Colonic mucosa (tissue), 4 donors: ENCODE measurements around the gene ALPI. TPM values are rescaled to one million over a fixed set of nuclear protein-coding genes. Genes with fewer than 3 reads are reported as not detected.

Experiments used
- DNase-seq: peaks from one replicate; pipeline ENCODE4 v3.0.0-alpha.2; 2020
- H3K27ac ChIP-seq: fragments of 200-600 bp; one replicate; pipeline ENCODE4 v1.8.0; 2021
- H3K27me3 ChIP-seq: fragments of 200-600 bp; one replicate; pipeline ENCODE4 v1.8.0; 2021
- H3K36me3 ChIP-seq: fragments of 200-600 bp; one replicate; pipeline ENCODE4 v1.8.0; 2021
- H3K4me1 ChIP-seq: fragments of 200-600 bp; one replicate; pipeline ENCODE4 v1.8.0; 2021; ENCODE audit warnings: mild to moderate bottlenecking
- H3K4me3 ChIP-seq: fragments of 200-600 bp; one replicate; pipeline ENCODE4 v1.8.0; 2021
- H3K9ac ChIP-seq, 2 donors: one replicate each; pipeline ENCODE4 v1.7.0; 2013; ENCODE audit warnings: control low read depth in 2 of 2, low read depth in 2 of 2, low read length in 2 of 2
- H3K9me3 ChIP-seq: fragments of 200-600 bp; one replicate; pipeline ENCODE4 v1.8.0; 2021
- CTCF ChIP-seq: fragments of 200-600 bp; IDR thresholded peaks from one replicate; pipeline ENCODE4 v1.8.0; 2022; ENCODE audit warnings: antibody characterized with exemption, mild to moderate bottlenecking
- intact Hi-C: fragments of 100-400 bp; cut with DNase I; formaldehyde crosslinking; loops from one replicate; pipeline ENCODE4 v1.14.1; 2022
- total RNA-seq, 2 donors: library from RNA; stranded (reverse); fragmentation: NEBNext Ultra II Directional in 1 of 2; extraction: Animal tissue kit (Norgen Biotek cat#: 25700) in 1 of 2; gene quantifications; one replicate each; pipeline ENCODE4 v1.2.1, GENCODE V29; 2021
- donor health status: healthy.
- donor health status: DM: no; HTN: no; CAD: no.
- donor health status: DM: no; HTN: no; CAD: no.

ALPI gene
- total RNA-seq, 2 donors from 2014 or later: 9.4 to 27.1 TPM

- DNase-seq: no peak
- no peaks in the 10 kb centered on the region for H3K9me3 ChIP-seq
- no peaks in the 10 kb centered on the region for H3K4me1 ChIP-seq
- no peaks in the 10 kb centered on the region for H3K27me3 ChIP-seq
- H3K36me3 ChIP-seq: no peaks in the 10 kb centered on the region
- no peak overlapping the region for H3K9ac ChIP-seq
- H3K4me3 ChIP-seq: no peak overlapping the region
- H3K27ac ChIP-seq: no peak overlapping the region
- intact Hi-C loops: no loop called here
- TF ChIP-seq CTCF: no peak
Measured at GRCh38 chr2:232466221-232466620, 10.3 kb downstream of the ALPI start.

DNA sequence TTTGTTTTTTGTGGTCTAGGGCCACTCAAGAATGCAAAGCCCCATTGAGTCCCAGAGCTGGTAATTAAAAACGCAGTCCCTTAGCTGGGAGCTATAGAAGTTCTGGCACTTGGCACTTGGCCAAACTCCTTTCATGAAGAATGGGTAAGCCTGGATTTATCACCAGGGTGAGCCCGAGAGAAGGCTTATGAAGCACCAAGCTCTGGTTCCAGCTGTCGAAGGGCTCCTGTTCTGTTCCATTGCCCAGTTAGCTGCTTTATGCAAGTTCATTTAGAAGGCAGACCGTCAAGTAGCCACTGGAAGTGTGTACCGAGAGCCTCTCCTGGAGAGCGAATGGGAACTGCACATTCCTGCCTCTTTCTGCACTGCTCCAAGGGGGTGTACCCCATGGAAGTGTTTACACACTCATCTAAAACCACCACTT is 17.5 kb downstream of the ALPI start:
- no peaks in the 10 kb centered on the region for H3K4me1 ChIP-seq
- H3K36me3 ChIP-seq: no peaks in the 10 kb centered on the region
- no peak overlapping the region for H3K27ac ChIP-seq
- intact Hi-C loops: no loop called here
- no peaks in the 10 kb centered on the region for H3K9me3 ChIP-seq
- TF ChIP-seq CTCF: no peak
- no peak for DNase-seq
- no peaks in the 10 kb centered on the region for H3K27me3 ChIP-seq
- no peak overlapping the region for H3K4me3 ChIP-seq
- H3K9ac ChIP-seq: no peak overlapping the region

- intact Hi-C loops: no loop called here
- H3K9ac ChIP-seq: no peak overlapping the region
- DNase-seq: no peak
- H3K27ac ChIP-seq: no peak overlapping the region
- no peaks in the 10 kb centered on the region for H3K27me3 ChIP-seq
- H3K36me3 ChIP-seq: no peaks in the 10 kb centered on the region
- H3K4me3 ChIP-seq: no peak overlapping the region
- H3K4me1 ChIP-seq: no peaks in the 10 kb centered on the region
- TF ChIP-seq CTCF: no peak
- H3K9me3 ChIP-seq: no peaks in the 10 kb centered on the region
Measured at GRCh38 chr2:232476045-232476444, 20.1 kb downstream of the ALPI start.

DNA sequence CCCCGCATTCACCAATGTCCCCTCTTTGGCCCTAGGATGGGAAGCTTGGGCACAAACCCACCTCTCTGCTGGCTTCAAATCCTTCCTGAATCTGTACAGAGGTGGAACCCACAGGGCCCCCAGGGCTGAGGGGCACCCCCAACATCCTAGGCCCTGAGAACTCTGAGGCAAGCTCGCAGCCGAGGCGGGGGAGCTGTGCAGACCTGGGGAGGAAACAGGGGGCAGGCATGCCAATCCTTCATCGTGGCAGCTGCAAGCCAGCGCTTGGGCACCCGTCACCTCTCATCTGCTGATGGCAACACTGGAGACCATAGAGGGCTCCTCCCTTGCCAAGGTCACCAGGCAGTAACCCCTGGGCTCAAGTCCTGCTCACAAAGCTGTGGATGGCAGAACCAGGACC is 20.8 kb downstream of the ALPI start:
- intact Hi-C loops: no loop called here
- TF ChIP-seq CTCF: no peak
- Histone ChIP-seq H3K4me1 (no peaks in the 10 kb centered on the region), H3K9ac (no peak overlapping the region), H3K9me3 (no peaks in the 10 kb centered on the region), H3K27me3 (no peaks in the 10 kb centered on the region), H3K27ac (no peak overlapping the region), H3K4me3 (no peak overlapping the region), H3K36me3 (no peaks in the 10 kb centered on the region)
- no peak for DNase-seq

DNA sequence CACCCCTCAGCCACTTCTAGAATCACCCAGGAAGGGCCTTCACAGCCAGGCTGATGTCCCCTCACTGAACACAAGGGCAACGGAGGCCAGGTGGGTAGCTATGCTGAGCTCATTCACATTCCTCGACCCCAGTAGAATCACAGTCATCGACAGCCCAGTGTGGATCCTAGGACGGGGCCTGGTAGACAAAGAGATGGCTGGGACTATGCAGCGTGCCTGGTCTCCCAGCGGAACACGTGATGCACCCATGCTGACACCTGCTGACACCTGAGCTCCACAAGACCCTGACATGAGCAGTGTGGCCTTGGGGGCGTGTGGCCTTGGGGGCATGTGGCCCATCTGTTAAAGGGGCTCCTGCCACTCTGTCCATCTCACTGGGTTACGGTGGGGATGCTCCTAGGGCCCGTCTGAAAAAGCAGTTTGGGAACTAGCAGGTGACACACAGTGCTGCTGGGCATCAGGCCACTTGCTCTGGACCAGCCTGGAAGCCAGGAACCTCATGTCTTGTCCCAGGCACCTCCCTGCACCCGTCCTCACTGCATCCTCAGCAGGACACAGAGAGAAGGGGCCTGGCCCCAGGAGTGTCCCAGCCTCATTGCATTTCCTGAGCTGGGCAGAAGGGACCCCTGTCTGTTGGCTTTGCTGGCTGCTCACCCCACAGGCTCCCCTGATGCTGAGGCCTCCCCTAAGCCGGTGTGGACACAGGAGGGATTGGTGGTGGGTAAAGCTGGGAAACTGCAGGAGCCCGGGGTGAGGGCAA is 22.0 kb downstream of the ALPI start:
- Histone ChIP-seq H3K4me1 (no peaks in the 10 kb centered on the region), H3K9ac (no peak overlapping the region), H3K36me3 (no peaks in the 10 kb centered on the region), H3K27me3 (no peaks in the 10 kb centered on the region), H3K4me3 (no peak overlapping the region), H3K27ac (no peak overlapping the region), H3K9me3 (no peaks in the 10 kb centered on the region)
- no peak for TF ChIP-seq CTCF
- intact Hi-C loops: no loop called here
- DNase-seq: no peak
